HepG2 (cell line): ENCODE data around the gene NGDN. TPM values are rescaled to one million over a fixed set of nuclear protein-coding genes. Genes with fewer than 3 reads are reported as not detected.

Experiments
- ELF4 ChIP-seq: sonication (generic); formaldehyde crosslinking; IDR thresholded peaks from 2 replicates; pipeline ENCODE4 v1.5.0; 2020; ENCODE audit warnings: missing genetic modification reagents, mild to moderate bottlenecking, moderate library complexity, borderline replicate concordance
- FIP1L1 ChIP-seq: fragments of 200-400 bp; formaldehyde crosslinking; IDR thresholded peaks from 2 replicates; pipeline ENCODE4 v1.6.1; 2018; ENCODE audit warnings: low read depth, mild to moderate bottlenecking, low read length, moderate library complexity, borderline replicate concordance; ENCODE audit not compliant: insufficient read depth
- HMG20B ChIP-seq: conservative IDR thresholded peaks from 2 replicates; pipeline ENCODE4 v1.6.1; 2016; ENCODE audit warnings: missing genetic modification reagents, missing compliant biosample characterization
- KAT2B ChIP-seq: fragments of 150-350 bp; IDR thresholded peaks from 2 replicates; pipeline ENCODE4 v1.6.1; 2014; ENCODE audit warnings: low read depth, low read length, borderline replicate concordance
- KLF12 ChIP-seq: sonication (generic); formaldehyde crosslinking; IDR thresholded peaks from 2 replicates; pipeline ENCODE4 v1.4.0; 2020; ENCODE audit warnings: missing genetic modification reagents, borderline replicate concordance
- MAZ ChIP-seq, 2 experiments: sonication (generic) in 1 of 2; formaldehyde crosslinking in 1 of 2; IDR thresholded peaks; 2 replicates each; pipeline versions ENCODE4 v1.5.0 to v1.6.1; 2012 to 2020; ENCODE audit warnings: low read depth in 2 of 2, mild to moderate bottlenecking in 2 of 2, borderline replicate concordance in 1 of 2, improper control_type of control experiment in 1 of 2, low read length in 1 of 2, missing genetic modification reagents in 1 of 2, moderate library complexity in 1 of 2
- MED13 ChIP-seq: sonication (generic); formaldehyde crosslinking; IDR thresholded peaks from 2 replicates; pipeline ENCODE4 v1.5.0; 2020; ENCODE audit warnings: missing genetic modification reagents
- PAX8 ChIP-seq: sonication (generic); formaldehyde crosslinking; IDR thresholded peaks from 2 replicates; pipeline ENCODE4 v1.8.0; 2022; ENCODE audit warnings: mild to moderate bottlenecking, missing genetic modification reagents, borderline replicate concordance
- PRPF4 ChIP-seq: fragments of 200-400 bp; formaldehyde crosslinking; IDR thresholded peaks from 2 replicates; pipeline ENCODE4 v1.6.1; 2016; ENCODE audit warnings: low read length, low read depth; ENCODE audit not compliant: poor library complexity, severe bottlenecking
- RARA ChIP-seq: IDR thresholded peaks from 2 replicates; pipeline ENCODE4 v1.6.1; 2016; ENCODE audit warnings: missing genetic modification reagents, missing compliant biosample characterization
- RNF2 ChIP-seq: fragments of 450-650 bp; conservative IDR thresholded peaks from 2 replicates; pipeline ENCODE4 v1.6.1; 2016; ENCODE audit warnings: low read depth
- RNF219 ChIP-seq: sonication (generic); formaldehyde crosslinking; IDR thresholded peaks from 2 replicates; pipeline ENCODE4 v1.5.0; 2020; ENCODE audit warnings: mild to moderate bottlenecking, missing genetic modification reagents
- SP5 ChIP-seq: IDR thresholded peaks from 2 replicates; pipeline ENCODE4 v1.6.1; 2016; ENCODE audit warnings: low read depth, borderline replicate concordance
- SRY ChIP-seq: sonication (generic); formaldehyde crosslinking; IDR thresholded peaks from 2 replicates; pipeline ENCODE4 v1.8.0; 2022; ENCODE audit warnings: mild to moderate bottlenecking, missing genetic modification reagents
- TMF1 ChIP-seq: sonication (generic); formaldehyde crosslinking; IDR thresholded peaks from 2 replicates; pipeline ENCODE4 v1.8.1; 2022; ENCODE audit warnings: low read depth, missing genetic modification reagents
- ZBTB8A ChIP-seq: sonication (generic); formaldehyde crosslinking; IDR thresholded peaks from 2 replicates; pipeline ENCODE4 v1.4.0; 2020; ENCODE audit warnings: mild to moderate bottlenecking, low read depth, missing genetic modification reagents, borderline replicate concordance
- ZNF503 ChIP-seq: sonication (generic); formaldehyde crosslinking; IDR thresholded peaks from 2 replicates; pipeline ENCODE4 v1.4.0; 2020; ENCODE audit warnings: missing genetic modification reagents
- ZNF512 ChIP-seq: sonication (generic); formaldehyde crosslinking; IDR thresholded peaks from 2 replicates; pipeline ENCODE4 v1.4.0; 2020; ENCODE audit warnings: mild to moderate bottlenecking, missing genetic modification reagents
- ZNF557 ChIP-seq: sonication (generic); formaldehyde crosslinking; IDR thresholded peaks from 2 replicates; pipeline ENCODE4 v1.4.0; 2020; ENCODE audit warnings: missing genetic modification reagents
- ZNF768 ChIP-seq: sonication (generic); formaldehyde crosslinking; IDR thresholded peaks from 2 replicates; pipeline ENCODE4 v1.4.0; 2020; ENCODE audit warnings: missing genetic modification reagents
- ZSCAN25 ChIP-seq: sonication (generic); formaldehyde crosslinking; IDR thresholded peaks from 2 replicates; pipeline ENCODE4 v1.8.0; 2022; ENCODE audit warnings: mild to moderate bottlenecking, missing genetic modification reagents
- ZXDC ChIP-seq: sonication (generic); formaldehyde crosslinking; IDR thresholded peaks from 2 replicates; pipeline ENCODE4 v1.5.0; 2020; ENCODE audit warnings: mild to moderate bottlenecking, missing genetic modification reagents
- polyA plus RNA-seq, 8 experiments: library from polyadenylated mRNA; depleted of rRNA in 3 of 8; stranded (reverse) in 7 of 8; unstranded in 1 of 8; fragments of >200 nt; fragmentation: Illumina TruSeq in 4 of 8; extraction: Trizol in 4 of 8; gene quantifications; 2 replicates each; pipeline versions ENCODE4 v1.2.1 to v1.2.3, GENCODE V29; 2011 to 2016; ENCODE audit warnings: low read depth in 4 of 8, missing spikeins in 1 of 8, mixed read lengths in 1 of 8; ENCODE audit not compliant: insufficient read depth in 1 of 8
- total RNA-seq, 5 experiments: library from RNA; depleted of rRNA; stranded (reverse); fragments of >200 nt; fragmentation: Illumina TruSeq; extraction: Trizol; gene quantifications; 2 replicates each; pipeline ENCODE4 v1.2.3, GENCODE V29; 2016; ENCODE audit warnings: low read depth in 1 of 5

NGDN gene
- total and polyA plus RNA-seq, 2 of the 13 experiments (the other 11 are each of a cell fraction or from before 2014, with no cell fraction given) = 154 to 216 TPM

GRCh38 chr14:23469906-23470403 is 452 bp downstream of the NGDN start (continued):
- TF ChIP-seq ZNF503 (CRISPR knock-in tag) (no peak), RNF219 (CRISPR knock-in tag) (peak; percentile 78; the same call in 1 of the 2 replicates), TMF1 (no peak), ZXDC (CRISPR knock-in tag) (peak; percentile 15; the same call in 1 of the 2 replicates), ZBTB8A (no peak), HMG20B (CRISPR knock-in tag) (no peak), RNF2 (no peak), SP5 (CRISPR knock-in tag) (no peak), ZNF768 (CRISPR knock-in tag) (no peak), MAZ (IDR thresholded peaks at IDR 0.05; ENCODE audit: borderline replicate concordance, low read depth, low read length) (no peak), MAZ (CRISPR knock-in tag; IDR thresholded peaks at IDR 0.05; ENCODE audit: low read depth) (no peak; the same call in 1 of the 2 replicates), RARA (CRISPR knock-in tag) (no peak), KAT2B (no peak), ZNF512 (no peak), PRPF4 (no peak), PAX8 (peak; percentile 95), FIP1L1 (no peak), ZSCAN25 (CRISPR knock-in tag) (no peak), KLF12 (CRISPR knock-in tag) (no peak), MED13 (CRISPR knock-in tag) (no peak), SRY (CRISPR knock-in tag) (peak; percentile 81; the same call in 1 of the 2 replicates), ELF4 (CRISPR knock-in tag) (peak; percentile 89), ZNF557 (CRISPR knock-in tag) (no peak)
